Muscle of leg (tissue), 11 donors: ENCODE measurements around the gene BCR. TPM values are rescaled to one million over a fixed set of nuclear protein-coding genes. Genes with fewer than 3 reads are reported as not detected.
A peak's percentile ranks its signal among the peaks of the same experiment; 100 is the strongest.

Source experiments
- DNase-seq: peaks from one replicate; pipeline ENCODE4 v3.0.0; 2013
- H3K27ac ChIP-seq: one replicate; pipeline ENCODE4 v1.5.1; 2013; ENCODE audit warnings: mild to moderate bottlenecking, low read length, control low read depth
- H3K27me3 ChIP-seq: one replicate; pipeline ENCODE4 v1.6.1; 2013; ENCODE audit warnings: low read length; ENCODE audit not compliant: control insufficient read depth, insufficient read depth
- H3K36me3 ChIP-seq: one replicate; pipeline ENCODE4 v1.6.1; 2013; ENCODE audit warnings: low read length; ENCODE audit not compliant: control insufficient read depth, insufficient read depth
- H3K4me1 ChIP-seq: one replicate; pipeline ENCODE4 v1.6.1; 2013; ENCODE audit warnings: low read length; ENCODE audit not compliant: control insufficient read depth, insufficient read depth
- H3K4me3 ChIP-seq: one replicate; pipeline ENCODE4 v1.5.1; 2013; ENCODE audit warnings: low read length, control low read depth
- H3K9me3 ChIP-seq: replicated peaks from 2 replicates; pipeline ENCODE4 v1.6.1; 2013; ENCODE audit warnings: low read depth, low read length; ENCODE audit not compliant: control insufficient read depth
- WGBS: methylation state at CpG from one replicate; pipeline ENCODE4 v1.1.5; 2013; ENCODE audit warnings: missing lambda C conversion rate; ENCODE audit not compliant: insufficient coverage; 5-methylcytosine and 5-hydroxymethylcytosine counted together
- polyA plus RNA-seq, 8 donors: library from polyadenylated mRNA; unstranded; fragments of 120-200 nt; gene quantifications; one replicate each; pipeline versions ENCODE4 v1.2.1 to v1.2.3, GENCODE V29; 2013; ENCODE audit warnings: inconsistent platforms in 1 of 8, low replicate concordance in 1 of 8; ENCODE audit not compliant: insufficient read length in 8 of 8, insufficient read depth in 1 of 8
- total RNA-seq: library from RNA; stranded (reverse); fragments of 120-200 nt; gene quantifications from one replicate; pipeline ENCODE4 v1.2.4, GENCODE V29; 2013

Gene BCR
- total and polyA plus RNA-seq, 9 donors, result 12.7 to 27.0 (median 17.7) TPM

GRCh38 chr22:23216461-23217170 is 36.3 kb downstream of the BCR start:
- Histone ChIP-seq H3K27me3 (peaks cover 30% of the 10 kb centered on the region), H3K27ac (no peak overlapping the region), H3K4me1 (peaks cover 80% of the 10 kb centered on the region), H3K9me3 (no peaks in the 10 kb centered on the region), H3K4me3 (no peak overlapping the region), H3K36me3 (no peaks in the 10 kb centered on the region)
- DNase-seq, result no peak
- 80% methylated on average over 11 of the region's 16 CpGs for WGBS

- peaks cover 73% of the 10 kb centered on the region for H3K4me1 ChIP-seq
- H3K27ac ChIP-seq, result no peak overlapping the region
- DNase-seq, result peak; percentile 33
- no peaks in the 10 kb centered on the region for H3K9me3 ChIP-seq
- H3K27me3 ChIP-seq, result peaks cover 33% of the 10 kb centered on the region
- no peaks in the 10 kb centered on the region for H3K36me3 ChIP-seq
- H3K4me3 ChIP-seq, result no peak overlapping the region
- WGBS, result 69% methylated on average over 15 of the region's 16 CpGs
Observed at GRCh38 chr22:23217171-23218052, 37.1 kb downstream of the BCR start.

- H3K9me3 ChIP-seq, result no peaks in the 10 kb centered on the region
- WGBS, result 72% methylated on average over 6 of the region's 12 CpGs
- H3K27ac ChIP-seq, result peak overlapping the region; percentile 42
- H3K27me3 ChIP-seq, result peaks cover 41% of the 10 kb centered on the region
- no peaks in the 10 kb centered on the region for H3K36me3 ChIP-seq
- DNase-seq, result no peak
- peaks cover 70% of the 10 kb centered on the region for H3K4me1 ChIP-seq
- no peak overlapping the region for H3K4me3 ChIP-seq
Observed at GRCh38 chr22:23218053-23218866, 38.0 kb downstream of the BCR start.

GRCh38 chr22:23218867-23219251 is 38.5 kb downstream of the BCR start:
- WGBS, result 15% methylated on average over 8 of the region's 11 CpGs
- Histone ChIP-seq H3K4me1 (peaks cover 70% of the 10 kb centered on the region), H3K9me3 (no peaks in the 10 kb centered on the region), H3K27me3 (peaks cover 47% of the 10 kb centered on the region), H3K36me3 (no peaks in the 10 kb centered on the region), H3K27ac (no peak overlapping the region), H3K4me3 (no peak overlapping the region)
- DNase-seq, result peak; percentile 81

GRCh38 chr22:23219317-23219716 is 39.0 kb downstream of the BCR start:
- no peak overlapping the region for H3K4me3 ChIP-seq

GRCh38 chr22:23219822-23220484 is 39.6 kb downstream of the BCR start:
- peaks cover 70% of the 10 kb centered on the region for H3K4me1 ChIP-seq
- H3K9me3 ChIP-seq, result no peaks in the 10 kb centered on the region
- H3K4me3 ChIP-seq, result no peak overlapping the region
- H3K27me3 ChIP-seq, result peaks cover 51% of the 10 kb centered on the region
- WGBS, result 69% methylated on average over 10 of the region's 12 CpGs
- DNase-seq, result peak; percentile 36
- H3K36me3 ChIP-seq, result no peaks in the 10 kb centered on the region
- H3K27ac ChIP-seq, result peak overlapping the region; percentile 29

More at GRCh38 chr22:23219317-23219716, 39.0 kb downstream of the BCR start:
- WGBS, result 85% methylated on average over 10 of the region's 10 CpGs
- Histone ChIP-seq H3K27me3 (peaks cover 51% of the 10 kb centered on the region), H3K36me3 (no peaks in the 10 kb centered on the region), H3K27ac (peak overlapping the region; percentile 13), H3K9me3 (no peaks in the 10 kb centered on the region), H3K4me1 (peaks cover 68% of the 10 kb centered on the region)
- no peak for DNase-seq

- WGBS, result 69% methylated on average over 6 of the region's 11 CpGs
- DNase-seq, result peak; percentile 33
- no peak overlapping the region for H3K4me3 ChIP-seq
- no peak overlapping the region for H3K27ac ChIP-seq
- no peaks in the 10 kb centered on the region for H3K36me3 ChIP-seq
- H3K9me3 ChIP-seq, result no peaks in the 10 kb centered on the region
- H3K4me1 ChIP-seq, result peaks cover 73% of the 10 kb centered on the region
- H3K27me3 ChIP-seq, result peaks cover 48% of the 10 kb centered on the region
Observed at GRCh38 chr22:23220485-23221350, 40.4 kb downstream of the BCR start.

GRCh38 chr22:23221351-23221804 is 41.1 kb downstream of the BCR start:
- WGBS, result 94% methylated on average over 2 of the region's 3 CpGs
- peaks cover 44% of the 10 kb centered on the region for H3K27me3 ChIP-seq
- H3K4me3 ChIP-seq, result no peak overlapping the region
- no peak overlapping the region for H3K27ac ChIP-seq
- H3K36me3 ChIP-seq, result no peaks in the 10 kb centered on the region
- H3K4me1 ChIP-seq, result peaks cover 75% of the 10 kb centered on the region
- no peak for DNase-seq
- H3K9me3 ChIP-seq, result no peaks in the 10 kb centered on the region
